ENCODE measurements around the gene CLDN3. TPM values are rescaled to one million over a fixed set of nuclear protein-coding genes. Genes with fewer than 3 reads are reported as not detected.

The CLDN3 gene
- total and polyA plus RNA-seq, 9 of the 15 experiments (the other 6 are each of a cell fraction or from before 2014, with no cell fraction given): 0.29 TPM; not detected in 8

DNA sequence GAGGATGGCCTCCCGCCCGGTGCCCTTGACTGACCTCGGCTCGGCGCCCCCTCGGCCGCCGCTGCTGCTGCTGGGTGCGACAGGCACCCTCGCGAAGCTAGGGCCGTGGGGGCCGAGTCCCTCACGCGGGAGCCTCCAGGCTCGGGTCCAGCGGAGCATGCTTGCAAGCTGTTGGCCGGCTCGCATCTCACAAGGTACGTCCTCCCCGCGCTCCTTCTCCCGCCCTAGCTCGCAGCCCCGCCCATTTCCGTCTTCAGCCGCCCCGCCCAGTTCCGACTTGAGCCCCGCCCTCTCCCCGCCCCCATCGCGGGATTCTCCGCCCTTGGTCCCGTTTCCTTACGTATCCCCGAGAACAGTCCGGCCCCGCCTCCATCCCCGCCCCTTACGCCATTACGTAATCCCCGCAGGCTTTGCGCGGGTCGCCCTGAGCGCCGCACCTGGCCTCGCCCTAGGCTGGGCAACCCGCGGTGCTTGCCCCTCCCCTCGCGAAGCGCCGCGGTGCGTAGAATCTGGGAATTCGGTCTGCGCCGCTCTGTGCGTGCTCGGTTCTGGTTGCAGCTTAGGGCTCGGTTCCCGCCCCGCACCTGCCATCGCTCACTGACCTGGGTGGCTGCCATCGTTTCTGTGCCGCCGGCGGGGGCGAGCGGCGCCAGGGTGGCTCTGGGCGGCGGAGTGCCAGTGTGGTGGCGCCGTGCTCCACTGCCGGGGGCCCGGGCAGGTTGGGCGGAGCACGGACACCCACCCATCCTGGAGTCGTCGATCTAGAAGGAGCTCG lies 31.3 kb downstream of the CLDN3 start, which contains the start of gene ABHD11 (continued):
- TF ChIP-seq PCBP2 (IDR thresholded peaks at IDR 0.05; ENCODE audit: low read depth, low read length, poor library complexity, severe bottlenecking) (no peak), EZH2 (IDR thresholded peaks at IDR 0.05; ENCODE audit: borderline replicate concordance, low read depth, low read length) (no peak), FOS (IDR thresholded peaks at IDR 0.05; ENCODE audit: extremely low read depth, insufficient read length) (no peak), CCAR2 (IDR thresholded peaks at IDR 0.05; ENCODE audit: low read depth, low read length) (no peak), HLTF (IDR thresholded peaks at IDR 0.05) (peak; percentile 36), SRSF3 (IDR thresholded peaks at IDR 0.05; ENCODE audit: insufficient read depth, low read length) (no peak), HDGF (IDR thresholded peaks at IDR 0.05) (no peak), CCNT2 (IDR thresholded peaks at IDR 0.05; ENCODE audit: borderline replicate concordance, extremely low read depth, insufficient read length, low read depth, low read length) (peak; percentile 86), ZSCAN29 (IDR thresholded peaks at IDR 0.05) (0 out of 2 replicates have a peak, but pooled peaks have one; percentile 27), ATF7 (IDR thresholded peaks at IDR 0.05) (peak; percentile 99), TCF3 (CRISPR knock-in tag; IDR thresholded peaks at IDR 0.05) (0 out of 2 replicates have a peak, but pooled peaks have one; percentile 5), SUPT5H (IDR thresholded peaks at IDR 0.05) (peak; percentile 93), GABPB2 (CRISPR knock-in tag; conservative IDR thresholded peaks at IDR 0.05) (no peak)
- TF ChIP-seq, protein P1, sequence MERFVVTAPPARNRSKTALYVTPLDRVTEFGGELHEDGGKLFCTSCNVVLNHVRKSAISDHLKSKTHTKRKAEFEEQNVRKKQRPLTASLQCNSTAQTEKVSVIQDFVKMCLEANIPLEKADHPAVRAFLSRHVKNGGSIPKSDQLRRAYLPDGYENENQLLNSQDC (CRISPR knock-in tag; IDR thresholded peaks at IDR 0.05): peak; percentile 61; the same call in 1 of the 2 replicates
- TF ChIP-seq, protein P2, sequence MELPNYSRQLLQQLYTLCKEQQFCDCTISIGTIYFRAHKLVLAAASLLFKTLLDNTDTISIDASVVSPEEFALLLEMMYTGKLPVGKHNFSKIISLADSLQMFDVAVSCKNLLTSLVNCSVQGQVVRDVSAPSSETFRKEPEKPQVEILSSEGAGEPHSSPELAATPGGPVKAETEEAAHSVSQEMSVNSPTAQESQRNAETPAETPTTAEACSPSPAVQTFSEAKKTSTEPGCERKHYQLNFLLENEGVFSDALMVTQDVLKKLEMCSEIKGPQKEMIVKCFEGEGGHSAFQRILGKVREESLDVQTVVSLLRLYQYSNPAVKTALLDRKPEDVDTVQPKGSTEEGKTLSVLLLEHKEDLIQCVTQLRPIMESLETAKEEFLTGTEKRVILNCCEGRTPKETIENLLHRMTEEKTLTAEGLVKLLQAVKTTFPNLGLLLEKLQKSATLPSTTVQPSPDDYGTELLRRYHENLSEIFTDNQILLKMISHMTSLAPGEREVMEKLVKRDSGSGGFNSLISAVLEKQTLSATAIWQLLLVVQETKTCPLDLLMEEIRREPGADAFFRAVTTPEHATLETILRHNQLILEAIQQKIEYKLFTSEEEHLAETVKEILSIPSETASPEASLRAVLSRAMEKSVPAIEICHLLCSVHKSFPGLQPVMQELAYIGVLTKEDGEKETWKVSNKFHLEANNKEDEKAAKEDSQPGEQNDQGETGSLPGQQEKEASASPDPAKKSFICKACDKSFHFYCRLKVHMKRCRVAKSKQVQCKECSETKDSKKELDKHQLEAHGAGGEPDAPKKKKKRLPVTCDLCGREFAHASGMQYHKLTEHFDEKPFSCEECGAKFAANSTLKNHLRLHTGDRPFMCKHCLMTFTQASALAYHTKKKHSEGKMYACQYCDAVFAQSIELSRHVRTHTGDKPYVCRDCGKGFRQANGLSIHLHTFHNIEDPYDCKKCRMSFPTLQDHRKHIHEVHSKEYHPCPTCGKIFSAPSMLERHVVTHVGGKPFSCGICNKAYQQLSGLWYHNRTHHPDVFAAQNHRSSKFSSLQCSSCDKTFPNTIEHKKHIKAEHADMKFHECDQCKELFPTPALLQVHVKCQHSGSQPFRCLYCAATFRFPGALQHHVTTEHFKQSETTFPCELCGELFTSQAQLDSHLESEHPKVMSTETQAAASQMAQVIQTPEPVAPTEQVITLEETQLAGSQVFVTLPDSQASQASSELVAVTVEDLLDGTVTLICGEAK (IDR thresholded peaks at IDR 0.05): peak; percentile 5; the same call in 1 of the 2 replicates
- TF ChIP-seq, protein P2 (CRISPR knock-in tag; IDR thresholded peaks at IDR 0.05): no peak
- TF ChIP-seq, protein P3, sequence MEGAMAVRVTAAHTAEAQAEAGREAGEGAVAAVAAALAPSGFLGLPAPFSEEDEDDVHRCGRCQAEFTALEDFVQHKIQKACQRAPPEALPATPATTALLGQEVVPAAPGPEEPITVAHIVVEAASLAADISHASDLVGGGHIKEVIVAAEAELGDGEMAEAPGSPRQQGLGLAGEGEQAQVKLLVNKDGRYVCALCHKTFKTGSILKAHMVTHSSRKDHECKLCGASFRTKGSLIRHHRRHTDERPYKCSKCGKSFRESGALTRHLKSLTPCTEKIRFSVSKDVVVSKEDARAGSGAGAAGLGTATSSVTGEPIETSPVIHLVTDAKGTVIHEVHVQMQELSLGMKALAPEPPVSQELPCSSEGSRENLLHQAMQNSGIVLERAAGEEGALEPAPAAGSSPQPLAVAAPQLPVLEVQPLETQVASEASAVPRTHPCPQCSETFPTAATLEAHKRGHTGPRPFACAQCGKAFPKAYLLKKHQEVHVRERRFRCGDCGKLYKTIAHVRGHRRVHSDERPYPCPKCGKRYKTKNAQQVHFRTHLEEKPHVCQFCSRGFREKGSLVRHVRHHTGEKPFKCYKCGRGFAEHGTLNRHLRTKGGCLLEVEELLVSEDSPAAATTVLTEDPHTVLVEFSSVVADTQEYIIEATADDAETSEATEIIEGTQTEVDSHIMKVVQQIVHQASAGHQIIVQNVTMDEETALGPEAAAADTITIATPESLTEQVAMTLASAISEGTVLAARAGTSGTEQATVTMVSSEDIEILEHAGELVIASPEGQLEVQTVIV (CRISPR knock-in tag; IDR thresholded peaks at IDR 0.05; ENCODE audit: borderline replicate concordance): no peak
